BJ (cell line): ENCODE measurements around the gene GPSM1. TPM values are rescaled to one million over a fixed set of nuclear protein-coding genes. Genes with fewer than 3 reads are reported as not detected.

Experiments used
- CTCF ChIA-PET: fragments of 350-600 bp; formaldehyde crosslinking; extraction: SDS; loops from one replicate; lab custom pipeline; 2021; ENCODE audit warnings: antibody characterized with exemption, inconsistent platforms; lab: Yijun Ruan, JAX
- POLR2A ChIA-PET: fragments of 300-600 bp; sonication (Branson Sonifier 250); formaldehyde crosslinking; extraction: SDS; loops from one replicate; lab custom pipeline; 2021; ENCODE audit warnings: antibody characterized with exemption; lab: Charles Lee
- DNase-seq: peaks from one replicate; pipeline ENCODE4 v3.0.0-alpha.2; 2011; ENCODE audit warnings: low read depth
- H3K27me3 ChIP-seq: 2 replicates; pipeline ENCODE4 v1.6.0; 2011; ENCODE audit warnings: low read length; ENCODE audit not compliant: control insufficient read depth, insufficient read depth
- H3K36me3 ChIP-seq: 2 replicates; pipeline ENCODE4 v1.5.1; 2011; ENCODE audit warnings: low read length; ENCODE audit not compliant: control insufficient read depth, insufficient read depth
- H3K4me3 ChIP-seq: 2 replicates; pipeline ENCODE4 v1.5.1; 2011; ENCODE audit warnings: low read depth, mild to moderate bottlenecking, control low read depth, low read length
- CTCF ChIP-seq: IDR thresholded peaks from 2 replicates; pipeline ENCODE4 v1.5.1; 2011; ENCODE audit warnings: low read depth, mild to moderate bottlenecking, control low read depth, inconsistent platforms, low read length, moderate library complexity; ENCODE audit not compliant: insufficient read depth
- polyA plus RNA-seq: library from polyadenylated mRNA; depleted of rRNA; stranded (reverse); fragments of >200 nt; gene quantifications from 2 replicates; pipeline ENCODE4 v1.2.3, GENCODE V29; 2011

GPSM1 gene
- polyA plus RNA-seq, 1 experiment, result 33.1 TPM

DNA sequence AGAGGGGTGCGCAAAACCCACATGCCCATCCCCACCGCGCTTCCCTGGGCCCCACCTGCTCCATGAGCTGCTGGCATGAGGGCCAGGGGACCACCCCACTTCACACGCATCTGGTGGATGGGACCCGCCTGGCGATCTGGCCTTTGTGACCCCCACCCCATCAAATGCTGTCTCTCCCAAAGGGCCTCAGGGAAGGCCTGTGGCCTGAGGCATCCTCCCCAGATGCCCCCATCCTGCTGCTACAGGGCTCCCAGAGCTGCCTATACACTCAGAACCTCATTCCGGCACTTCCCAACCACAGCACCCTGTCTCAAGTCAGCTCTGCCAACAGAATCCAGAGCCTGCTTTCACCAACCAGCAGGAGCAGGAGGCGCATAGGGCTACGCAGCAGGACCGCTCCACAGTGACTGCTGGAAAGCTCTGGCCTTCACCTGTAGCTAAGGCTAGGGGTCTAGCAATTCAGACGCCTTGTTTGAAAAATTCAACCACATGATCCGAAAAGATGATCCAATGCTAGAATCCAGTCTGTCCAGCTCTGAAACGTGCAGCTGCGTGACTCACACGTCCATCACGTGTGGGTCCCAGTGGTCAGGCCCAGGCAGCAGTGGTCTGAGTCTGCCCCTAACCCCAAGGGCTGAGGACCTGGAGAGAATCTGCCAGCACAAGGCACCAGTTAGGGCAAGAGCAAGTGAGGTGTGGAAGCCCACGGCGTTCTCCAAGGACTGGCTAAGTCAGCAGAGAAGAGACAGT lies 74.0 kb downstream of the GPSM1 start:
- Histone ChIP-seq H3K36me3 (peaks cover 19% of the 10 kb centered on the region), H3K27me3 (no peaks in the 10 kb centered on the region), H3K4me3 (no peak overlapping the region)
- POLR2A ChIA-PET, result interaction anchor here (0.5 kb wide), 1 partner anchor 312 kb away, joined by 4 read pairs; no protein-coding TSS in a partner anchor
- CTCF ChIA-PET, result interaction anchor here (0.8 to 6.5 kb wide), 16 partner anchors 9 to 89 kb away, joined by 3 to 84 read pairs (median 4); partner anchors contain the start of genes DNLZ, ENTR1 and PMPCA
- no peak for TF ChIP-seq CTCF
- DNase-seq, result no peak

- H3K4me3 ChIP-seq, result no peak overlapping the region
- CTCF ChIA-PET, result interaction anchor here (0.6 to 6.5 kb wide), 6 partner anchors 9 to 90 kb away, joined by 3 to 84 read pairs (median 4); partner anchors contain the start of gene DNLZ
- peaks cover 15% of the 10 kb centered on the region for H3K36me3 ChIP-seq
- TF ChIP-seq CTCF, result no peak
- POLR2A ChIA-PET, result interaction anchor here (0.5 kb wide), 1 partner anchor 313 kb away, joined by 4 read pairs; no protein-coding TSS in a partner anchor
- DNase-seq, result no peak
- H3K27me3 ChIP-seq, result no peaks in the 10 kb centered on the region
Observed at GRCh38 chr9:136402067-136402466, 74.7 kb downstream of the GPSM1 start.

DNA sequence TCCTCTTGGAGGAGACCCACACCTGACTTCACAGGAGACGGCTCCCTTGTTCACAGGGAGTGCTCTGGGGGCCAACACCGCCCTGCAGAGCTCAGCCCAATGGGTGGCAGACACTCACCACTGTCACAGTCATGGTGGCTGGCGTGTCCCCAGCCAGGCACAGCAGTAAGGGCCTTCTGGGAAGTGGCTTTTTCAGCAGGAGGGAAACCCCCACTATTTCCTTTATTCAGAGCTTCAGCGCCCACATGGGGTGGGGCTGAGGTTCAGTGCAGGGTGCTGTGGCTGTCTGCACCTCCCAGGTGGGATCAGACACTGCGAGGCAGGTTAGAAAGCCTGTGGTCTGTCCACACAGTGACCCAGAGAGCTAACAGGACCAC lies 76.2 kb downstream of the GPSM1 start:
- ChIA-PET POLR2A (no interaction called here), CTCF (interaction anchor here (6.5 kb wide), 1 partner anchor 91 kb away, joined by 84 read pairs; no protein-coding TSS in a partner anchor)
- no peak for DNase-seq
- Histone ChIP-seq H3K4me3 (no peak overlapping the region), H3K27me3 (no peaks in the 10 kb centered on the region), H3K36me3 (peaks cover 17% of the 10 kb centered on the region)
- no peak for TF ChIP-seq CTCF

DNA sequence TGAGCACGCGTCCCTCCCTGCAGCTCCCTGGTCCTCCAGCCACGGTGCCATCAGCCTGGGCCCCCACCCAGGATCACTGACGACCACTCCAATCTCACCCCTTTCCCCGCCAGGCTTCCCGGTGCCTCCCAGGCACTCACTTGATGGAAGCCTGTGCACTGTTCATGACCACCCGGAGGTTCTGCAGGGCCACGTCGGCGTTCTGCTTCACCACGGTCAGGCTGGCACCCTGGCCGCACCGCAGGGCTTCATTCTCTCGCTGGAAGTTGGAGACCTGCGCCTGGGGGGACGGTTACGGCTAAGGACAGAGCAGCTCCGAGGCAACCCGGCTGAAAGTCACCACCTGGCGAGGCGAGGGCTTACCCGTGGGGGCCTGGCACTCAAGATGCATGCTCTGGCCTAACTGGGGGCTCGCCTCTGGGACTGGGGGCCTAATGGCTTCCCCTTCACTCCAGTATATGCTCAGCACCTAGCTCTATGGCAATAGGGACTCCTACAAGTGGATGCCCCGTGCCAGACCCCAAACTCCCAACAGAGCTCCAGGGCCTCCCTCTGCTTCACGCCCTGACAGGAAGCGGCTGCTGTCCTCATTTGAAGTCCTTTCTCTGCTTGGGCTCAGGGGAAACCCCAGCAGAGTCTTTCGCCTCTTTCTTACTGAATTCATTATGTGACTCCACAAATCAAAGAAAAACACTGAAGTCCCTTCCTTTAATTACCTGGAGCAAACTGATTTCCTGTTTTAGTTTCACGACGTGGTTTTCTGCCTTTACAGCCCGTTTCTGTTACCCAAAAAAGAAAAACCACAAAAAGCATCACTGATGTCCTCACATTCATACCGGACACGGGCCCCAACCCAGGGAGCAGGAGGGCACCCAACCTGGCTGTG lies 76.8 kb downstream of the GPSM1 start:
- DNase-seq, result no peak
- ChIA-PET CTCF (interaction anchor here (6.5 kb wide), 1 partner anchor 92 kb away, joined by 84 read pairs; no protein-coding TSS in a partner anchor), POLR2A (no interaction called here)
- no peak for TF ChIP-seq CTCF
- Histone ChIP-seq H3K27me3 (no peaks in the 10 kb centered on the region), H3K4me3 (no peak overlapping the region), H3K36me3 (peaks cover 17% of the 10 kb centered on the region)

DNA sequence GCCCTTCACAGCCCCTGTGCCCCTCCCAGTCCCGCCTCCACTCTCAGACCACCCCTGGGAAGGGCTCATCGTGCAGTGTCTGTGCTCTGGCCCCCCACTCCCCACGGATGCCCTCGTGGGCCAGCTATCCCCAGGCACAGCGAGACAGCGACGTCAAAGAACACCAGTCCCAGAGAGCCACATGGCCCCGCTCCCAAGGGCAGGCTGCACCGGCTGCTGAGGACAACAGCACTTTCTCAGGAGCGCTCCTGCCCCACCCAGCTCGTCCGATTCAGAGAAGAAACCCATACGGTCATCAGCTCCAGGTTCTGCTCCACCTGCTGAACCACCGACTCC lies 77.4 kb downstream of the GPSM1 start:
- H3K36me3 ChIP-seq, result peaks cover 17% of the 10 kb centered on the region
- no peaks in the 10 kb centered on the region for H3K27me3 ChIP-seq
- no peak for TF ChIP-seq CTCF
- no peak for DNase-seq
- H3K4me3 ChIP-seq, result no peak overlapping the region
- POLR2A ChIA-PET, result no interaction called here
- CTCF ChIA-PET, result interaction anchor here (6.5 kb wide), 1 partner anchor 93 kb away, joined by 84 read pairs; no protein-coding TSS in a partner anchor
